ENCODE measurements around the gene CDRT4. TPM values are rescaled to one million over a fixed set of nuclear protein-coding genes. Genes with fewer than 3 reads are reported as not detected.
A peak's percentile ranks its signal among the peaks of the same experiment; 100 is the strongest.

CDRT4 gene
- 10 to 100 TPM in 2 of 4 donors, 1 to 10 TPM in 2; 4.0 to 13.4 (median 11.1) TPM for total RNA-seq

DNA sequence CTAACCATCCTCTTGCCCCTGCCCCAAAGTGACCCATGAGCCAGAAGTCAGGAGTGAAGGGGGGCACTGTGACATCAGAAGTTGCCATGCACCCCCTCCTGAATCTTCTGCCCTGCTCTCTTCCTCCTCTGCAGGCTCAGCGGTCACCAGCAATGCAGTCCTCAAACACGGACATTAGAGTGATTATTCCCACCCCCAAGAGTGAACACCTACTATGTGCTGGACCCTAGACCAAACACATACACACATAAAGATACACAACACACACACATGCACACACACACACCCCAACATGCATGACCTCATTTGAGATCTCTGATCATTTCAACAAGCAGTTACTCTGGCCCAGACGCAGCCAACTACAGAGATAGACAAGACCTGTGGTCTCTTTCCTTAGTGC is at the start of gene CDRT4:
CDRT4 (minus strand) TSS at position 30 of the 400 bp plus-strand sequence. CDS start 27,383 bp downstream, outside the sequence.
- WGBS, 2 donors, result 89 to 100% methylated on average over 3 of the region's 3 CpGs
- no peak for TF ChIP-seq CTCF (IDR thresholded peaks at IDR 0.05)
- no peak for TF ChIP-seq POLR2A (IDR thresholded peaks at IDR 0.05)
- Histone ChIP-seq H3K36me3 (no peaks in the 10 kb centered on the region), H3K4me1 (peaks cover 20 to 24% of the 10 kb centered on the region in 2 donors), H3K4me3 (replicated peaks in 1 of 3) (no peak within 1 kb of the TSS), H3K9me3 (no peaks in the 10 kb centered on the region), H3K27ac (no peak within 1 kb of the TSS), H3K27me3 (no peaks in the 10 kb centered on the region)
- intact Hi-C loops (cut with DNase I), result no loop called here
- DNase-seq, result no peak

GRCh38 chr17:15516150-15516549 is 48.7 kb upstream of the CDRT4 start:
- TF ChIP-seq POLR2A (IDR thresholded peaks at IDR 0.05) (no peak), CTCF (IDR thresholded peaks at IDR 0.05) (no peak)
- no peak for DNase-seq
- Histone ChIP-seq H3K4me3 (replicated peaks in 1 of 3) (no peak overlapping the region), H3K4me1 (peaks cover 38 to 49% of the 10 kb centered on the region in 2 donors), H3K36me3 (no peaks in the 10 kb centered on the region), H3K27me3 (no peaks in the 10 kb centered on the region), H3K27ac (no peak overlapping the region), H3K9me3 (no peaks in the 10 kb centered on the region)
- intact Hi-C loops (cut with DNase I), result no loop called here
- WGBS, 2 donors, result 97% methylated on average over 8 of the region's 8 CpGs

DNA sequence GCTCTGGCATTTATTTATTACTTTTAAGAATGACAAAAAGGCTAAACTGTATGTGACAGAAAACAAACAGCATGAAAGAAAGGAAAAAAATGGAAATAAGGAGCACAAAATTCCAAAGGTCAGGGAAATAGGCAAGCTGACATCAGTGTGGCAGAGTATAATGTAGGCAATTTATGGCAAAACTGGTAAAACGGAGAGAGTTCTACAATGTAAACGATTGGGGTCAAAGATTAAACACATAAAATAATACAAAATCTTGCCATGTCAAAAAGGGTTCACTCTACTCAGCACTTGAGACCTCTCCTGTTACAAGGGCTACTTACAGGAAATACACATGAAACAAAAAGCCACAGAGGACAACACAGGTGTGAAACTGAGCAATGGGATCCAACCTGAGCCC is 47.0 kb upstream of the CDRT4 start:
- no peak for DNase-seq
- Histone ChIP-seq H3K4me1 (peaks cover 50 to 61% of the 10 kb centered on the region in 2 donors), H3K27ac (peak overlapping the region; percentile 80 to 94 (median 88)), H3K36me3 (no peaks in the 10 kb centered on the region), H3K4me3 (replicated peaks in 1 of 3) (no peak overlapping the region), H3K9me3 (no peaks in the 10 kb centered on the region), H3K27me3 (no peaks in the 10 kb centered on the region)
- 54 to 63% methylated on average over 2 of the region's 2 CpGs for WGBS, 2 donors
- TF ChIP-seq CTCF (IDR thresholded peaks at IDR 0.05), result no peak
- no peak for TF ChIP-seq POLR2A (IDR thresholded peaks at IDR 0.05)
- intact Hi-C loops (cut with DNase I), result no loop called here

- Histone ChIP-seq H3K27me3 (no peaks in the 10 kb centered on the region), H3K9me3 (no peaks in the 10 kb centered on the region), H3K4me3 (replicated peaks in 1 of 3) (no peak overlapping the region), H3K4me1 (peaks cover 50 to 58% of the 10 kb centered on the region in 2 donors), H3K27ac (peak overlapping the region; percentile 80 to 94 (median 88)), H3K36me3 (no peaks in the 10 kb centered on the region)
- 67 to 82% methylated on average over 9 of the region's 9 CpGs for WGBS, 2 donors
- TF ChIP-seq CTCF (IDR thresholded peaks at IDR 0.05) (no peak), POLR2A (IDR thresholded peaks at IDR 0.05) (no peak)
- DNase-seq, result no peak
- intact Hi-C loops (cut with DNase I), result no loop called here
Measured at GRCh38 chr17:15513856-15514459, 46.5 kb upstream of the CDRT4 start.

GRCh38 chr17:15513058-15513791 is 45.8 kb upstream of the CDRT4 start:
- intact Hi-C loops (cut with DNase I), result no loop called here
- no peaks in the 10 kb centered on the region for H3K9me3 ChIP-seq
- no peaks in the 10 kb centered on the region for H3K36me3 ChIP-seq
- TF ChIP-seq POLR2A (IDR thresholded peaks at IDR 0.05) (no peak), CTCF (IDR thresholded peaks at IDR 0.05) (no peak)
- H3K27ac ChIP-seq, result peak overlapping the region; percentile 80 to 94 (median 88)
- no peak overlapping the region for H3K4me3 ChIP-seq (replicated peaks in 1 of 3)
- peaks cover 50 to 53% of the 10 kb centered on the region in 2 donors for H3K4me1 ChIP-seq
- WGBS, 2 donors, result 30% methylated on average over 6 of the region's 6 CpGs
- H3K27me3 ChIP-seq, result no peaks in the 10 kb centered on the region
- DNase-seq, result peak in 1 of 2 donors; percentile 24

All from thyroid gland (tissue), 4 donors.